Lung (tissue), 12 donors: ENCODE results near the gene RPRD1B. TPM values are rescaled to one million over a fixed set of nuclear protein-coding genes. Genes with fewer than 3 reads are reported as not detected.
A peak's percentile ranks its signal among the peaks of the same experiment; 100 is the strongest.

Experiments used
- ATAC-seq: fragments of 200-7000 bp; cut with Tn5 transposase; one replicate; pipeline ENCODE4 v1.9.1; 2020; ENCODE audit warnings: moderate number of reproducible peaks; ENCODE audit not compliant: insufficient read depth, low FRiP score
- DNase-seq, 3 donors: peaks; one replicate each; pipeline ENCODE4 v3.0.0-alpha.2; 2013 to 2017
- H3K27ac ChIP-seq, 2 donors: one replicate each; pipeline ENCODE4 v1.5.1; 2013; ENCODE audit warnings: mild to moderate bottlenecking in 2 of 2, moderate library complexity in 2 of 2, control low read depth in 1 of 2, inconsistent platforms in 1 of 2, low read depth in 1 of 2, low read length in 1 of 2
- H3K27me3 ChIP-seq, 3 donors: one replicate each; pipeline ENCODE4 v1.5.1; 2013; ENCODE audit warnings: low read length in 2 of 3; ENCODE audit not compliant: control insufficient read depth in 3 of 3, insufficient read depth in 3 of 3
- H3K36me3 ChIP-seq, 4 donors: one replicate each; pipeline ENCODE4 v1.5.1; 2013; ENCODE audit warnings: low read length in 4 of 4, mild to moderate bottlenecking in 1 of 4, moderate library complexity in 1 of 4; ENCODE audit not compliant: control insufficient read depth in 4 of 4, insufficient read depth in 4 of 4
- H3K4me1 ChIP-seq, 5 donors: one replicate each; pipeline ENCODE4 v1.5.1; 2013; ENCODE audit warnings: low read length in 5 of 5, mild to moderate bottlenecking in 2 of 5, moderate library complexity in 1 of 5; ENCODE audit not compliant: control insufficient read depth in 5 of 5, insufficient read depth in 5 of 5
- H3K4me3 ChIP-seq: one replicate; pipeline ENCODE4 v1.5.1; 2013; ENCODE audit warnings: mild to moderate bottlenecking, control low read depth, moderate library complexity
- H3K9ac ChIP-seq, 2 donors: one replicate each; pipeline ENCODE4 v1.5.1; 2013; ENCODE audit warnings: low read length in 2 of 2, control low read depth in 1 of 2; ENCODE audit not compliant: insufficient read depth in 1 of 2
- H3K9me3 ChIP-seq, 4 donors: one replicate each; pipeline ENCODE4 v1.5.1; 2013; ENCODE audit warnings: low read length in 3 of 4, mild to moderate bottlenecking in 1 of 4, moderate library complexity in 1 of 4; ENCODE audit not compliant: control insufficient read depth in 4 of 4, insufficient read depth in 3 of 4
- CTCF ChIP-seq: IDR thresholded peaks from 2 replicates; pipeline ENCODE4 v1.5.1; 2012; ENCODE audit warnings: mild to moderate bottlenecking; ENCODE audit errors: control extremely low read depth, extremely low read depth
- WGBS, 2 donors: extraction: QIAGEN DNeasy Blood & Tissue Kit; methylation state at CpG; one replicate each; pipeline ENCODE4 v1.1.7; 2013; 5-methylcytosine and 5-hydroxymethylcytosine counted together
- polyA plus RNA-seq, 2 donors: library from polyadenylated mRNA; stranded (reverse); fragments of 200-250 nt; gene quantifications; one replicate each; pipeline ENCODE4 v1.2.1, GENCODE V29; 2013
- total RNA-seq, 2 donors: library from RNA; depleted of rRNA in 1 of 2; stranded (reverse); fragments of >200 nt in 1 of 2; gene quantifications; one replicate each; pipeline ENCODE4 v1.2.1, GENCODE V29; 2014 to 2021
- donor health status: control.
- donor health status: control.
- donor health status: Bipolar disorder and iron deficiency.
- donor health status: healthy.
- donor health status: DM: yes; HTN: yes; CAD: no.

Gene RPRD1B
- total and polyA plus RNA-seq, 4 donors, result 6.8 to 58.6 (median 26.6) TPM

GRCh38 chr20:38001981-38002380 lies 31.6 kb upstream of the RPRD1B start:
- no peak overlapping the region for H3K9ac ChIP-seq
- H3K36me3 ChIP-seq, result peaks cover 20 to 41% (median 31%) of the 10 kb centered on the region in 4 donors
- ATAC-seq (no peak), DNase-seq (peak in 1 of 3 donors; percentile 28)
- no peak overlapping the region for H3K27ac ChIP-seq
- no peak for TF ChIP-seq CTCF
- peaks cover 0 to 5% (median 4%) of the 10 kb centered on the region in 5 donors for H3K4me1 ChIP-seq
- no peak overlapping the region for H3K4me3 ChIP-seq
- H3K27me3 ChIP-seq, result no peaks in the 10 kb centered on the region
- no peaks in the 10 kb centered on the region for H3K9me3 ChIP-seq
- 98% methylated on average over 4 of the region's 4 CpGs for WGBS, 2 donors

- Histone ChIP-seq H3K27me3 (no peaks in the 10 kb centered on the region), H3K4me1 (peaks cover 0 to 5% (median 4%) of the 10 kb centered on the region in 5 donors), H3K9ac (no peak overlapping the region), H3K27ac (no peak overlapping the region), H3K4me3 (no peak overlapping the region), H3K9me3 (no peaks in the 10 kb centered on the region), H3K36me3 (peaks cover 20 to 38% (median 29%) of the 10 kb centered on the region in 4 donors)
- no peak for ATAC-seq
- no peak for TF ChIP-seq CTCF
- no peak for DNase-seq
- whole genome bisulfite sequencing, 2 donors, result 86 to 93% methylated on average over 8 of the region's 8 CpGs
Measured at GRCh38 chr20:38002422-38002821, 31.1 kb upstream of the RPRD1B start.

- no peak for TF ChIP-seq CTCF
- Histone ChIP-seq H3K27me3 (no peaks in the 10 kb centered on the region), H3K4me3 (no peak overlapping the region), H3K4me1 (peaks cover 0 to 5% (median 4%) of the 10 kb centered on the region in 5 donors), H3K9ac (no peak overlapping the region), H3K36me3 (peaks cover 19 to 24% (median 22%) of the 10 kb centered on the region in 4 donors), H3K27ac (no peak overlapping the region), H3K9me3 (no peaks in the 10 kb centered on the region)
- WGBS, 2 donors, result 75 to 84% methylated on average over 1 of the region's 1 CpG
- ATAC-seq, result no peak
- DNase-seq, result no peak
Measured at GRCh38 chr20:38004416-38004815, 29.1 kb upstream of the RPRD1B start.

GRCh38 chr20:38005903-38006302 lies 27.6 kb upstream of the RPRD1B start:
- WGBS, 2 donors, result 92 to 93% methylated on average over 5 of the region's 5 CpGs
- Histone ChIP-seq H3K27me3 (no peaks in the 10 kb centered on the region), H3K4me3 (no peak overlapping the region), H3K4me1 (peaks cover 0 to 5% (median 4%) of the 10 kb centered on the region in 5 donors), H3K9me3 (no peaks in the 10 kb centered on the region), H3K36me3 (peaks cover 11 to 22% (median 18%) of the 10 kb centered on the region in 4 donors), H3K9ac (no peak overlapping the region), H3K27ac (no peak overlapping the region)
- no peak for TF ChIP-seq CTCF
- DNase-seq, result no peak
- ATAC-seq, result no peak
